Ovary (tissue), 3 donors: Measurements from ENCODE around the gene SIRT5.

Source experiments
- CTCF ChIP-seq, 3 donors: fragments of 450-650 bp in 2 of 3; fragments of 200-600 bp in 1 of 3; IDR thresholded peaks; one replicate each; pipeline versions ENCODE4 v1.5.1 to v1.8.0; 2016 to 2022; ENCODE audit warnings: antibody characterized with exemption in 3 of 3, mild to moderate bottlenecking in 1 of 3
- EP300 ChIP-seq: sonication (generic); formaldehyde crosslinking; IDR thresholded peaks from one replicate; pipeline ENCODE4 v1.6.1; 2017; ENCODE audit warnings: antibody characterized with exemption
- POLR2A ChIP-seq: fragments of 450-650 bp; IDR thresholded peaks from one replicate; pipeline ENCODE4 v1.6.1; 2017; ENCODE audit warnings: antibody characterized with exemption, mild to moderate bottlenecking, moderate library complexity
- donor health status: DM: no; HTN: no; CAD: no.

- TF ChIP-seq CTCF (IDR thresholded peaks at IDR 0.05) (no peak), POLR2A (no peak), EP300 (no peak)
These were observed 20.8 kb upstream of the SIRT5 start for GRCh38 chr6:13553646-13554045.
